D721Med (cell line): Measurements from ENCODE around the gene LCE1D.

ENCODE experiments used
- DNase-seq: peaks from one replicate; pipeline ENCODE4 v3.0.0; 2011; ENCODE audit warnings: low spot score; ENCODE audit not compliant: insufficient read length
- FAIRE-seq: peaks from 2 replicates; lab custom pipeline; 2011; peaks lifted over from hg19 to GRCh38; lab: Jason Lieb, UNC
- TF ChIP-seq, protein P1 (sequence below): IDR thresholded peaks from 2 replicates; pipeline ENCODE4 v1.5.1; 2012; ENCODE audit warnings: mild to moderate bottlenecking, control low read depth; ENCODE audit not compliant: insufficient read depth; ENCODE audit errors: missing control alignments

Gene LCE1D

DNA sequence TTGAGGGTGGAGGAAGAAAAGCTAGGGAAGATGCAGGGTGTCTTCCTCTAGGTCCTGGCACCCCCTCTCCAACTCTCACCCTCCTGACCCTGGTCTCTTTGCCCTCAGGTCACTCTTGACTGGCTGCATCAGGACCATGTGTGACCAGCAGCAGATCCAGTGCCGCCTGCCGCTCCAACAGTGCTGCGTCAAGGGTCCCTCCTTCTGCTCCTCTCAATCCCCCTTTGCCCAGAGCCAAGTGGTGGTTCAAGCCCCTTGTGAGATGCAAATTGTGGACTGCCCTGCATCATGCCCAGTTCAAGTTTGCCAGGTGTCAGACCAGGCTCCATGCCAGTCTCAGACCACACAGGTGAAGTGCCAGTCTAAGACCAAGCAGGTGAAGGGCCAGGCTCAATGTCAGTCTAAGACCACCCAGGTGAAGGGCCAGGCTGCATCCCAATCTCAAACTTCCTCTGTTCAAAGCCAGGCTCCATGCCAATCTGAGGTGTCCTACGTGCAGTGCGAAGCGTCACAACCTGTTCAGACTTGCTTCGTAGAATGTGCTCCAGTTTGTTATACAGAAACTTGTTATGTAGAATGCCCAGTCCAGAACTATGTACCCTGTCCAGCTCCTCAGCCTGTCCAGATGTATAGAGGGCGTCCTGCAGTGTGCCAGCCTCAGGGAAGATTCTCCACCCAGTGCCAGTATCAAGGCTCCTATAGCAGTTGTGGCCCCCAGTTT is 36.9 kb upstream of the LCE1D start:
- FAIRE-seq (no peak), DNase-seq (no peak)
- TF ChIP-seq, protein P1, sequence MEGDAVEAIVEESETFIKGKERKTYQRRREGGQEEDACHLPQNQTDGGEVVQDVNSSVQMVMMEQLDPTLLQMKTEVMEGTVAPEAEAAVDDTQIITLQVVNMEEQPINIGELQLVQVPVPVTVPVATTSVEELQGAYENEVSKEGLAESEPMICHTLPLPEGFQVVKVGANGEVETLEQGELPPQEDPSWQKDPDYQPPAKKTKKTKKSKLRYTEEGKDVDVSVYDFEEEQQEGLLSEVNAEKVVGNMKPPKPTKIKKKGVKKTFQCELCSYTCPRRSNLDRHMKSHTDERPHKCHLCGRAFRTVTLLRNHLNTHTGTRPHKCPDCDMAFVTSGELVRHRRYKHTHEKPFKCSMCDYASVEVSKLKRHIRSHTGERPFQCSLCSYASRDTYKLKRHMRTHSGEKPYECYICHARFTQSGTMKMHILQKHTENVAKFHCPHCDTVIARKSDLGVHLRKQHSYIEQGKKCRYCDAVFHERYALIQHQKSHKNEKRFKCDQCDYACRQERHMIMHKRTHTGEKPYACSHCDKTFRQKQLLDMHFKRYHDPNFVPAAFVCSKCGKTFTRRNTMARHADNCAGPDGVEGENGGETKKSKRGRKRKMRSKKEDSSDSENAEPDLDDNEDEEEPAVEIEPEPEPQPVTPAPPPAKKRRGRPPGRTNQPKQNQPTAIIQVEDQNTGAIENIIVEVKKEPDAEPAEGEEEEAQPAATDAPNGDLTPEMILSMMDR, result no peak

DNA sequence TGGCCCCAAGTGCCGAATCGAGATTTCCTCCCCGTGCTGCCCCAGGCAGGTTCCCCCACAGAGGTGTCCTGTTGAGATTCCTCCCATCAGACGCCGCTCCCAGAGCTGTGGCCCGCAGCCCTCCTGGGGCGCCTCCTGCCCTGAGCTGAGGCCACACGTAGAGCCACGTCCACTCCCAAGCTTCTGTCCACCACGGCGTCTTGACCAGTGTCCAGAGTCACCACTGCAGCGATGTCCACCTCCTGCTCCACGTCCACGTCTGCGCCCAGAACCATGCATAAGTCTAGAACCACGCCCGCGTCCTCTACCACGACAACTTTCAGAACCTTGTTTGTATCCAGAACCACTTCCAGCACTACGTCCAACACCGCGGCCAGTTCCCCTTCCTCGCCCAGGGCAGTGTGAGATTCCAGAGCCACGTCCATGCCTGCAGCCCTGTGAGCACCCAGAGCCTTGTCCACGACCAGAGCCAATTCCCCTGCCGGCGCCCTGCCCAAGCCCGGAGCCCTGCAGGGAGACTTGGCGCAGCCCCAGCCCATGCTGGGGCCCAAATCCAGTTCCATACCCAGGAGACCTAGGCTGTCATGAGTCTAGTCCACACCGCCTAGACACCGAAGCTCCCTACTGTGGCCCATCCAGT is 35.9 kb upstream of the LCE1D start:
- TF ChIP-seq, protein P1, result no peak
- FAIRE-seq, result no peak
- no peak for DNase-seq

DNA sequence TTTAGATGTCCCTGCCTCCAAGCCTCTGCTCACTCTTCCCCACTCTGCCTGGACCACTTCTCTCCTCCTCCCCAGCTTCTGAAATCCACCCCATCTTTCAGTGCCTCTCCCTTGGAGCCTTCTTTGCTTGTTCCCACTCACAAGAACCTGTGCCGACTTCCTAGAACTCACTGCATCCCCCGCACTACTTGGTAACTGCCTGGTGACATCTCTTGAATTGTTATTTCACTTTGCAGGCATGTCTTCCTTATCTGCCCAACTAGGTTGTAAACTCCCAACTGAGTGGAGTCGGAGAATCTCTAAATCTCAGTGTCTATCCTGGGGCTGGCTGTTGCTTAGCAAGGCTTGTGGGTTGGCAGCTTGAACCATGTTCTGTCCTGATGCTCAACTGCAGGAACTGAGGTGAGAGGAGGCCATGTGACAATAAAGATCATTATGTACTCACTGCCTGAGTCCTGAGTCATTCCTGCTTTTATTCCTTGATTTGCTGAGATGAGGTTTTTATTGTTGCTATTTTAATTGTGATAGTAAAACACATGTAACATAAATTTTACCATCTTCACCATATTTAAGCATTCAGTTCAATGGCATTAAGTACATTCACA is 34.8 kb upstream of the LCE1D start:
- TF ChIP-seq, protein P1, result no peak
- no peak for DNase-seq
- FAIRE-seq, result no peak

DNA sequence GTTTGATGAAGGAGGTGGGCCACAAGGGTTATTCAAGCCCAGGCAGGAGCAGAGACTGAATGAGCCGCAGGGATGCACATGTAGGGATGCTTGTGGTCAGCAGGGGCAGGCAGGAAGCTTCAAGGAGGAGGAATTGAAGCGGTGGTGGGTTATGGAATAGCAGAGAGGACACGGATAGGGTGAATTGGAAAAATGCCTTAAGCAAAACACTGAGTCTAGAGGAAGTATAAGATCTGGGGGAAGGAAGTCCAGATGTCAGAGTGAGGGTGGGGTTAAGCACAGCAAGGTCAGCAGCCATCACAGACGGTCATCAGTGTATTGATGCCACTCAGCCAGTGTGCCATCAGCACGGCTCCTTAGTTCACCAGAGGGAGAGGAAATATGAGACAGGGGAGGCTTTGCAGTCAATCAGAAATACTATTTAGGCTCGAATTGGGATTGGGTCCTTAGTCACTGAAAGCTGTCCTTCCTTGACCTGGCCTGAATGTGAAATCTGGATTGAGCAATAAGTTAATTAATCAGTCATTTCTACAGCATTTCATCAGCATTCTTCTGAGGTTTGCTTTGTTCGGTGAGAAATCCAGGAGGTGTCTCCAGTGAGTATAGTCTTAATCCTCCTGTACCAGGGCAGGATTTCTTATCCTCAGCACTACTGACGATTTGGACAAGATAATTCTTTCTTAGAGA is 27.5 kb upstream of the LCE1D start:
- TF ChIP-seq, protein P1, result peak; percentile 5
- DNase-seq, result no peak
- no peak for FAIRE-seq

DNA sequence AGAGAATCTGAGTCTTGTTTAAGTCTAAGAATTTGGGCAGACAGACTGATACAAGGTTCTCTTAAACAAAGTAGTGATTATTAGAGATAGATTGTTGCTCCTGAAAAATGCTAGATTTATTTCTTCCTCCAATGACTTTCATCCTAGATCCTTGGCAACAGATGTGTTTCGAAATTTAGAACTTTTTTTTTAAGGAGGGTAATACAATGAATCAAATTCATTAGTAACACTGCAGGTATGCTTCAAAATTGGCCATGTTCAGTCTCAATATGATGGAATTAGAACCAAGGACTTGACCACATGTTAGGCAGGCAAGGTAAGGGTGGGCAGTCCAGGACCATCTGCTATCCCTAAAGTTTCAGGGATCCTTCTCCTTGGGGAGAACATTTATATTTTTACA is 26.1 kb upstream of the LCE1D start:
- DNase-seq, result no peak
- TF ChIP-seq, protein P1, result no peak
- no peak for FAIRE-seq

DNA sequence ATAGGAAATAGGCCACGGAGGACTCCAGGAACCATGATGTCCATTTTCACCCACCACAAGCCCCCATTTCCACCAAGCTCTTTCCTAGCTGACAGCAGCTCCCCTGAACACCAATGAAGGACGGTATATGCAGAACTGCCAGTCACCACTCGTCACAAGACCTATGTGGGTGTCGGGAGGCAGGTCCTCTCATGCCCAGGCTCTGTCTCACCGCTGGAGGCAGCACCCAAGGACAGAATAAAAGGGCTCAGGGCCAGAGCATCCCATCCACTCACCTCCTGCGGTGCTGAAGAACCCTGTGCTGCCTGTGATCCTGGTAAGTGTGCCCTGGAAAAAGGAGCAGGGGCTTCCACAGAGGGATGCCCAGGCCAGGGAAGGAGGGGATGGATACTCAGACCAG is 21.6 kb upstream of the LCE1D start, which contains the start of gene LCE1F:
Gene LCE1F (plus strand): TSS at position 266 of the 400 bp plus-strand sequence. CDS start 1,232 bp downstream, outside the sequence.
- TF ChIP-seq, protein P1, result no peak
- DNase-seq (no peak), FAIRE-seq (no peak)
